Omental fat pad (tissue), 4 donors: Measurements from ENCODE around the gene SLC25A24. TPM values are rescaled to one million over a fixed set of nuclear protein-coding genes. Genes with fewer than 3 reads are reported as not detected.
"Not testable (repeated sequence)": the region's sequence is repeated elsewhere in the genome, so short reads cannot be mapped to it uniquely, and the experiment has no call there.

Source experiments
- ATAC-seq: fragments of 150-250 bp; one replicate; pipeline ENCODE4 v1.9.1; 2016; ENCODE audit warnings: mild to moderate bottlenecking, moderate library complexity; ENCODE audit not compliant: low FRiP score
- DNase-seq: peaks from one replicate; pipeline ENCODE4 v3.0.0-alpha.2; 2019; ENCODE audit warnings: low spot score
- CTCF ChIP-seq, 3 donors: fragments of 450-650 bp; IDR thresholded peaks; one replicate each; pipeline ENCODE4 v1.5.1; 2016 to 2017; ENCODE audit warnings: antibody characterized with exemption in 3 of 3, mild to moderate bottlenecking in 3 of 3, moderate library complexity in 2 of 3
- total RNA-seq, 4 donors: library from RNA; depleted of rRNA; stranded (reverse); fragments of >200 nt; gene quantifications; one replicate each; pipeline ENCODE4 v1.1.0, GENCODE V29; 2016

Gene SLC25A24
- total RNA-seq, 4 donors from 2014 or later: 25.8 to 46.0 (median 41.6) TPM

GRCh38 chr1:108149796-108150467, 50.2 kb downstream of the SLC25A24 start:
- TF ChIP-seq CTCF (IDR thresholded peaks at IDR 0.05): no peak
- ATAC-seq (no peak), DNase-seq (no peak)

DNA sequence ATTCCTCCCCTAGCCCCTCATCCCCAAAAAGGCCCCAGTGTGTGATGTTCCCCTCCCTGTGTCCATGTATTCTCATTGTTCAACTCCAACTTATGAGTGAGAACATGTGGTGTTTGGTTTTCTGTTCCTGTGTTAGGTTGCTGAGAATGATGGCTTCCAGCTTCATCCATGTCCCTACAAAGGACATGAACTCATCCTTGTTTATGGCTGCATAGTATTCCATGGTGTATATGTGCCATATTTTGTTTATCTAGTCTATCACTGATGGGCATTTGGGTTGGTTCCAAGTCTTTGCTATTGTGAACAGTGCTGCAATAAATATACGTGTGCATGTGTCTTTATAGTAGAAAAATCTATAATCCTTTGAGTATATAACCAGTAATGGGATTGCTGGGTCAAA, 55.6 kb downstream of the SLC25A24 start:
- not testable (repeated sequence) for DNase-seq, ATAC-seq

DNA sequence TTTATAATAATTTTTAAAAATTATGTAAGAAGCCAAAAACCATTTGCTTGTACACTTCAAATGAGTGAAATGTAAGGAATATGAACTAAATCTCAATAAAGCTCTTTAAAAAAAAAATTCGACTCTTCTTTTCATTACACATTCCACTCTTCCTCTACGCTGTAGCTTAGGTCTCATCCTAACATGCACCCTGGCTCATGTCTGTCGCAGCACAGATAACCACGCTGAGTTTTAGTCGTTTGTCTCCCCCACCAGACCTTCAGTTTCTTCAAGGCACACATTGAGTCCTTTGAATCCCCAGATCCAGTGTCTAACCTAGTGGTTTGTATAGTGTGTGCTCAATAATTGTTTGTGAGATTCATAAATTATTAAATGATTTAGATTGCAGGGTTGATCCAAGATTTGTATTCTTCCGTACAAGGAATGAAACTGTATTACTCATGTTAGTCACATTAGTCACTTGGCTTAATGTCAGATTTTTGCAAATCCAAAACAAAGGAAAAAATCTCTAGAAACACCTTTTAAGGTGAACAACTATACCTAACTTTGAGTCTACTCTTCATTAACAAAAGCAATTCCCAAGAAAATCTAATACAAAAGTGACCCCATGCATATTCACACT, 57.3 kb downstream of the SLC25A24 start:
- ATAC-seq: peak; percentile 68
- no peak for TF ChIP-seq CTCF (IDR thresholded peaks at IDR 0.05)

GRCh38 chr1:108142258-108142657, 57.9 kb downstream of the SLC25A24 start:
- no peak for TF ChIP-seq CTCF (IDR thresholded peaks at IDR 0.05)
- DNase-seq (no peak), ATAC-seq (no peak)

More for the DNA sequence above, 57.3 kb downstream of the SLC25A24 start:
- no peak for DNase-seq

- no peak for TF ChIP-seq CTCF (IDR thresholded peaks at IDR 0.05)
- ATAC-seq: no peak
- DNase-seq: no peak
These were observed 58.5 kb downstream of the SLC25A24 start for GRCh38 chr1:108141621-108142020.

DNA sequence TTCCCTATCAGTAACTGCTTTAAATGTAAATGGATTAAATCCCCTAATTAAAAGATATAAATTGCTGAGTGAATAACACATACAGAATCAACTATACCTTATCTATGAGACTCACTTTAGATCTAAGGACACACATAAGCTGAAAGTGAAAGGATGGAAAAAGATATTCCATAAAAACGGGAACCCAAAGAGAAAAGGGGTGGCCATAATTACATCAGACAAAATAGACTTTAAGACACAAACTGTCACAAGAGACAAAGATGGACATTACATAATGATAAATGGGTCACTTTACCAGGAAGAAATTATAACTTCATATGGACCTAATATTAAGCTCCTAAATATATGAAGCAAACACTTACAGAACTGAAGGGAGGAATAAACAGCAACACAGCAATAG, 59.2 kb downstream of the SLC25A24 start:
- DNase-seq (no peak), ATAC-seq (no peak)
- TF ChIP-seq CTCF (IDR thresholded peaks at IDR 0.05): no peak

DNA sequence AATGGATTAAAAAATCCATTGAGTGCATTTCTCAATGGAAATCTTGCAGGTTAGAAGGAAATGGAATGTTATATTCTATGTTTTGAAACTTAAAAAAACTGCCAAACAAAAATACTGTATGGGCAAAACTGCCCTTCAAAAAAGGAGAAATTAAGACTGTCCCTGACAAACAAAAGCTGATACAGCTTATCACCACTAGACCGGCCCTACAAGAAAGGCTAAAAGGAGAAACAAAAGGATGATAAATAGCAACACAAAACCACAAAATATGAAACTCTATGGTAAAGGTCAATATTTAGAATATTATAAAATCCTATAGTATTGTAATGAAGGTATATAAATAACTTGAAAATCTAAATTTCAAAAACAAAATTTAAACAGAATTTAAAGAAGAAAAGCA, 60.0 kb downstream of the SLC25A24 start:
- TF ChIP-seq CTCF (IDR thresholded peaks at IDR 0.05): no peak
- ATAC-seq (no peak), DNase-seq (no peak)

GRCh38 chr1:108139555-108139954, 60.6 kb downstream of the SLC25A24 start:
- DNase-seq, ATAC-seq: not testable (repeated sequence)

- ATAC-seq, DNase-seq: not testable (repeated sequence)
These were observed 67.0 kb downstream of the SLC25A24 start for GRCh38 chr1:108133148-108133547.

DNA sequence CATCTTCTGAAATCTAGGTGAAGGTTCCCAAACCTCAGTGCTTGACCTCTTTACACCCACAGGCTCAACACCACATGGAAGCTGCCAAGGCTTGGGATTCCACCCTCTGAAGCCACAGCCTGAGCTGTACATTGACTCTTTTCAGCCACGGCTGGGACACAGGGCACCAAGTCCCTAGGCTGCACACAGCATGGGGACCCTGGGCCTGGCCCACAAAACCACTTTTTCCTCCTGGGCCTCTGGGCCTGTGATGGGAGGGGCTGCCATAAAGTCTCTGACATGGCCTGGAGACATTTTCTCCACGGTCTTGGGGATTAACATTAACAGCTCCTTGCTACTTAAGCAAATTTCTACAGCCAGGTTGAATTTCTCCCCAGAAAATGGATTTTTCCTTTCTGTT, 67.8 kb downstream of the SLC25A24 start:
- not testable (repeated sequence) for ATAC-seq, DNase-seq

DNA sequence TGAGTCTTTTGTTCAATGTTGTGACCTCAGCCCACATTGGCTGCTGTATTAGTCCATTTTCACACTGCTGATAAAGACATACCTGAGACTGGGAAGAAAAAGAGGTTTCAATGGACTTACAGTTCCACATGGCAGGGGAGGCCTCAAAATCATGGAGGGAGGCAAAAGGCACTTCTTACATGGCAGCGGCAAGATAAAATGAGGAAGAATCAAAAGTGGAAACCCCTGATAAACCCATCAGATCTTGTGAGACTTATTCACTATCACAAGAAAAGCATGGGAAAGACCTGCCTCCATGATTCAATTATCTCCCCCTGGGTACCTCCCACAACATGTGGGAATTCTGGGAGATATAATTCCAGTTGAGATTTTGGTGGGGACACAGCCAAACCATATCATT, 68.9 kb downstream of the SLC25A24 start:
- not testable (repeated sequence) for ATAC-seq, DNase-seq
